GM19397 (cell line): Measurements from ENCODE around the gene TTBK2.

Experiments used
- ATAC-seq: cut with Tn5 transposase; IDR thresholded peaks from one replicate; pipeline ENCODE4 v1.9.1; 2021; ENCODE audit warnings: mild to moderate bottlenecking, moderate library complexity; ENCODE audit not compliant: unreplicated experiment

The TTBK2 gene

GRCh38 chr15:42836251-42836650, 84.3 kb downstream of the TTBK2 start:
- ATAC-seq, result no peak

GRCh38 chr15:42832576-42832975, 88.0 kb downstream of the TTBK2 start:
- ATAC-seq, result no peak

- ATAC-seq, result no peak
Observed at GRCh38 chr15:42826251-42826890, 94.2 kb downstream of the TTBK2 start.

GRCh38 chr15:42825599-42825998, 95.0 kb downstream of the TTBK2 start:
- ATAC-seq, result no peak

- ATAC-seq, result no peak
Observed at GRCh38 chr15:42820811-42821210, 99.8 kb downstream of the TTBK2 start.

- no peak for ATAC-seq
Observed at GRCh38 chr15:42819786-42820185, 100.8 kb downstream of the TTBK2 start.

- no peak for ATAC-seq
Observed at GRCh38 chr15:42811433-42811832, 109.1 kb downstream of the TTBK2 start.

GRCh38 chr15:42808913-42809312, 111.7 kb downstream of the TTBK2 start:
- no peak for ATAC-seq

GRCh38 chr15:42805266-42805665, 115.3 kb downstream of the TTBK2 start:
- no peak for ATAC-seq

GRCh38 chr15:42804739-42805138, 115.8 kb downstream of the TTBK2 start:
- no peak for ATAC-seq

- ATAC-seq, result no peak
Observed at GRCh38 chr15:42803436-42803835, 117.1 kb downstream of the TTBK2 start.

GRCh38 chr15:42802168-42802567, 118.4 kb downstream of the TTBK2 start:
- no peak for ATAC-seq

GRCh38 chr15:42800731-42801474, 119.7 kb downstream of the TTBK2 start:
- ATAC-seq, result no peak

- no peak for ATAC-seq
Observed at GRCh38 chr15:42798802-42799201, 121.8 kb downstream of the TTBK2 start.

- no peak for ATAC-seq
Observed at GRCh38 chr15:42796955-42797782, 123.4 kb downstream of the TTBK2 start.

GRCh38 chr15:42788725-42789124, 131.9 kb downstream of the TTBK2 start:
- ATAC-seq, result no peak

- no peak for ATAC-seq
Observed at GRCh38 chr15:42786978-42787377, 133.6 kb downstream of the TTBK2 start.

- no peak for ATAC-seq
Observed at GRCh38 chr15:42785569-42785968, 135.0 kb downstream of the TTBK2 start.

- ATAC-seq, result no peak
Observed at GRCh38 chr15:42784705-42785104, 135.9 kb downstream of the TTBK2 start.

- no peak for ATAC-seq
Observed at GRCh38 chr15:42782716-42783115, 137.9 kb downstream of the TTBK2 start.

GRCh38 chr15:42775416-42775815, 145.2 kb downstream of the TTBK2 start:
- ATAC-seq, result no peak

GRCh38 chr15:42772901-42773300, 147.7 kb downstream of the TTBK2 start:
- no peak for ATAC-seq
